Measurements from ENCODE around the gene NOSIP. TPM values are rescaled to one million over a fixed set of nuclear protein-coding genes. Genes with fewer than 3 reads are reported as not detected.

The NOSIP gene
- total and polyA plus RNA-seq, 8 donors: 18.1 to 354 (median 87.3) TPM

DNA sequence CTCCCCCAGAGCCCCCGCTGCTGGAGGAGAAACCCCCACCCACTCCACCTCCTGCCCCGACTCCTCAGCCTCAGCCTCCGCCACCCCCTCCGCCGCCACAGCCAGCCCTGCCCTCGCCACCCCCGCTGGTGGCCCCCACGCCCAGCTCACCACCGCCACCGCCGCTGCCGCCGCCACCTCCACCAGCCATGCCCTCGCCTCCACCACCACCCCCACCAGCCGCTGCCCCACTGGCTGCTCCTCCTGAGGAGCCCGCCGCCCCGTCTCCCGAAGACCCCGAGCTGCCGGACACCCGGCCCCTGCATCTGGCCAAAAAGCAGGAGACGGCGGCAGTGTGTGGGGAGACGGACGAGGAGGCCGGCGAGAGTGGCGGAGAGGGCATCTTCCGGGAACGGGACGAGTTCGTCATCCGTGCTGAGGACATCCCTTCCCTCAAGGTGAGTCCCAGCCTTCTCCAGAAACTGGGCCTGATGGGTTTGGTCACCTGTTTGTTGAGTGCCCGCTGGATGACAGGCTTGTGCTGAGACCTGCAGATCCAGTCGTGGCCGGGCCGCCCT lies 21.2 kb upstream of the NOSIP start:
- no peak for DNase-seq
- intact Hi-C loops (cut with DNase I; ENCODE audit: low total_unique reads): no loop called here
- Histone ChIP-seq H3K4me1 (peaks cover 0 to 8% (median 0%) of the 10 kb centered on the region in 4 donors), H3K4me3 (no peak overlapping the region), H3K27me3 (no peaks in the 10 kb centered on the region), H3K36me3 (peaks cover 79 to 100% (median 99%) of the 10 kb centered on the region in 4 donors), H3K9me3 (no peaks in the 10 kb centered on the region), H3K27ac (no peak overlapping the region)
- TF ChIP-seq, protein P1, sequence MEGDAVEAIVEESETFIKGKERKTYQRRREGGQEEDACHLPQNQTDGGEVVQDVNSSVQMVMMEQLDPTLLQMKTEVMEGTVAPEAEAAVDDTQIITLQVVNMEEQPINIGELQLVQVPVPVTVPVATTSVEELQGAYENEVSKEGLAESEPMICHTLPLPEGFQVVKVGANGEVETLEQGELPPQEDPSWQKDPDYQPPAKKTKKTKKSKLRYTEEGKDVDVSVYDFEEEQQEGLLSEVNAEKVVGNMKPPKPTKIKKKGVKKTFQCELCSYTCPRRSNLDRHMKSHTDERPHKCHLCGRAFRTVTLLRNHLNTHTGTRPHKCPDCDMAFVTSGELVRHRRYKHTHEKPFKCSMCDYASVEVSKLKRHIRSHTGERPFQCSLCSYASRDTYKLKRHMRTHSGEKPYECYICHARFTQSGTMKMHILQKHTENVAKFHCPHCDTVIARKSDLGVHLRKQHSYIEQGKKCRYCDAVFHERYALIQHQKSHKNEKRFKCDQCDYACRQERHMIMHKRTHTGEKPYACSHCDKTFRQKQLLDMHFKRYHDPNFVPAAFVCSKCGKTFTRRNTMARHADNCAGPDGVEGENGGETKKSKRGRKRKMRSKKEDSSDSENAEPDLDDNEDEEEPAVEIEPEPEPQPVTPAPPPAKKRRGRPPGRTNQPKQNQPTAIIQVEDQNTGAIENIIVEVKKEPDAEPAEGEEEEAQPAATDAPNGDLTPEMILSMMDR (IDR thresholded peaks at IDR 0.05): no peak
- no peak for TF ChIP-seq POLR2A (IDR thresholded peaks at IDR 0.05)
- TF ChIP-seq POLR2AphosphoS5 (IDR thresholded peaks at IDR 0.05): no peak
- TF ChIP-seq EP300 (IDR thresholded peaks at IDR 0.05): no peak
- WGBS, 5 donors: 95 to 98% (median 96%) methylated on average over 20 to 38 of the region's 38 CpGs

DNA sequence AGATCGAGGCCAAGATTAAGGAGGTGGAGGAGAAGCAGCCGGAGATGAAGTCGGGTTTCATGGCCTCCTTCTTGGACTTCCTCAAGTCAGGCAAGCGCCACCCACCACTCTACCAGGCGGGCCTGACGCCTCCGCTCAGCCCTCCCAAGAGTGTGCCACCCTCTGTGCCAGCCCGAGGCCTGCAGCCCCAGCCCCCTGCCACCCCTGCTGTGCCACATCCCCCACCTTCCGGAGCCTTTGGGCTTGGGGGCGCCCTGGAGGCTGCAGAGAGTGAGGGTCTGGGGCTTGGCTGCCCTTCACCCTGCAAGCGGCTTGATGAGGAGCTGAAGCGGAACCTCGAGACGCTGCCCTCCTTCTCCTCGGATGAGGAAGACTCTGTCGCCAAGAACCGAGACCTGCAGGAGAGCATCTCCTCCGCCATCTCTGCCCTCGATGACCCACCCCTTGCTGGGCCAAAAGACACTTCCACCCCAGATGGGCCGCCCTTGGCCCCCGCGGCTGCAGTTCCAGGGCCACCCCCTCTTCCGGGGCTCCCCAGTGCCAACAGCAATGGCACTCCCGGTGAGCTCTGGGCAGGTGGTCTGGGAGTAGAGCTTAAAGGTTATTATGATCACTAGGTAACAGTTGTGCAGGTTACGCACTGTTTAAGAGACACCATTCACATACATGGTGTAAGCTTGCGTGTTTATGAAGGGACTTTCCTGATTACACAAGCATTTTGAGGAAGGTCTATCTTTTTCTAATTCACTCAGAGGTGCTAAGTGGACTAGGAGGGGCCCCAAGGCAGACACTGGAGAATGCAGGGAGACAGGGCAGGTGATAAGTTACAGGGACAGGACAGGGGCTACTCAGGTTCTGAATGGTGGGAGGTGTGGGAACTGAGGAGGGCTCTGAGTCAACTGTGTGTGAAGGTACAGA lies 19.3 kb upstream of the NOSIP start:
- Histone ChIP-seq H3K27me3 (no peaks in the 10 kb centered on the region), H3K36me3 (peaks cover 92 to 100% (median 100%) of the 10 kb centered on the region in 4 donors), H3K27ac (no peak overlapping the region), H3K9me3 (no peaks in the 10 kb centered on the region), H3K4me3 (no peak overlapping the region), H3K4me1 (peaks cover 0 to 10% (median 3%) of the 10 kb centered on the region in 4 donors)
- intact Hi-C loops (cut with DNase I; ENCODE audit: low total_unique reads): no loop called here
- DNase-seq: no peak
- 91 to 95% (median 93%) methylated on average over 14 to 26 of the region's 26 CpGs for WGBS, 5 donors
- TF ChIP-seq, protein P1 (IDR thresholded peaks at IDR 0.05): no peak
- no peak for TF ChIP-seq POLR2AphosphoS5 (IDR thresholded peaks at IDR 0.05)
- no peak for TF ChIP-seq POLR2A (IDR thresholded peaks at IDR 0.05)
- TF ChIP-seq EP300 (IDR thresholded peaks at IDR 0.05): no peak

DNA sequence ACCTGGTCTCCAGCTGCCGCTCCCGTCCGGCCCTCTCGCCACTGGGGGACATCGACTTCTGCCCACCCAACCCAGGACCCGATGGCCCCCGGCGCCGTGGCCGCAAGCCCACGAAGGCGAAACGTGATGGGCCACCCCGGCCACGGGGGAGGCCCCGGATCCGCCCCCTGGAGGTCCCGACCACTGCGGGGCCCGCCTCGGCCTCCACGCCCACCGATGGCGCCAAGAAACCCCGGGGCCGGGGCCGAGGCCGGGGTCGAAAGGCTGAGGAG lies 17.3 kb upstream of the NOSIP start:
- Histone ChIP-seq H3K27me3 (no peaks in the 10 kb centered on the region), H3K4me1 (peaks cover 16 to 30% (median 22%) of the 10 kb centered on the region in 4 donors), H3K4me3 (no peak overlapping the region), H3K36me3 (peaks cover 79 to 89% (median 88%) of the 10 kb centered on the region in 4 donors), H3K9me3 (no peaks in the 10 kb centered on the region), H3K27ac (no peak overlapping the region)
- intact Hi-C loops (cut with DNase I; ENCODE audit: low total_unique reads): no loop called here
- 92 to 97% (median 94%) methylated on average over 20 to 29 of the region's 29 CpGs for WGBS, 5 donors
- no peak for DNase-seq
- TF ChIP-seq POLR2AphosphoS5 (IDR thresholded peaks at IDR 0.05): no peak
- no peak for TF ChIP-seq POLR2A (IDR thresholded peaks at IDR 0.05)
- TF ChIP-seq, protein P1 (IDR thresholded peaks at IDR 0.05): no peak
- TF ChIP-seq EP300 (IDR thresholded peaks at IDR 0.05): no peak

DNA sequence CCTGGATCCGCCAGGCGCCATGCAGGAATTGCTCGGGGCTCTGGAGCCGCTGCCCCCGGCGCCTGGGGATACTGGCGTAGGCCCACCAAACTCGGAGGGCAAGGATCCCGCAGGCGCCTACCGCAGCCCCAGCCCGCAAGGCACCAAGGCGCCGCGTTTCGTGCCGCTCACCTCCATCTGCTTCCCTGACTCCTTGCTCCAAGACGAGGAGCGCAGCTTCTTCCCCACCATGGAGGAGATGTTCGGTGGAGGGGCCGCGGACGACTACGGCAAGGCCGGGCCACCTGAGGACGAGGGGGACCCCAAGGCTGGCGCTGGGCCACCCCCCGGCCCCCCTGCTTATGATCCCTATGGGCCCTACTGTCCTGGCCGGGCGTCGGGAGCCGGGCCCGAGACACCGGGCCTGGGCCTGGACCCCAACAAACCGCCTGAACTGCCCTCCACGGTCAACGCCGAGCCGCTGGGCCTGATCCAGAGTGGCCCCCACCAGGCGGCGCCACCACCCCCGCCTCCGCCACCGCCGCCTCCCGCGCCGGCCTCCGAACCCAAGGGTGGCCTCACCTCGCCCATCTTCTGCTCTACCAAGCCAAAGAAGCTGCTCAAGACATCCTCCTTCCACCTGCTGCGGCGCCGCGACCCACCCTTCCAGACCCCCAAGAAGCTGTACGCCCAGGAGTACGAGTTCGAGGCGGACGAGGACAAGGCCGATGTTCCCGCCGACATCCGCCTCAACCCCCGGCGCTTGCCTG lies 16.8 kb upstream of the NOSIP start:
- TF ChIP-seq POLR2AphosphoS5 (IDR thresholded peaks at IDR 0.05): no peak
- TF ChIP-seq POLR2A (IDR thresholded peaks at IDR 0.05): no peak
- no peak for TF ChIP-seq EP300 (IDR thresholded peaks at IDR 0.05)
- TF ChIP-seq, protein P1 (IDR thresholded peaks at IDR 0.05): no peak
- 95 to 97% (median 95%) methylated on average over 50 to 65 of the region's 65 CpGs for WGBS, 5 donors
- intact Hi-C loops (cut with DNase I; ENCODE audit: low total_unique reads): no loop called here
- no peak for DNase-seq
- no peaks in the 10 kb centered on the region for H3K27me3 ChIP-seq
- H3K27ac ChIP-seq: no peak overlapping the region
- peaks cover 21 to 35% (median 27%) of the 10 kb centered on the region in 4 donors for H3K4me1 ChIP-seq
- peaks cover 74 to 84% (median 83%) of the 10 kb centered on the region in 4 donors for H3K36me3 ChIP-seq
- no peak overlapping the region for H3K4me3 ChIP-seq
- H3K9me3 ChIP-seq: no peaks in the 10 kb centered on the region
